ENCODE results near the gene TAF6L.
"Not testable (repeated sequence)": the region's sequence is repeated elsewhere in the genome, so short reads cannot be mapped to it uniquely, and the experiment has no call there.

TAF6L gene, protein sequence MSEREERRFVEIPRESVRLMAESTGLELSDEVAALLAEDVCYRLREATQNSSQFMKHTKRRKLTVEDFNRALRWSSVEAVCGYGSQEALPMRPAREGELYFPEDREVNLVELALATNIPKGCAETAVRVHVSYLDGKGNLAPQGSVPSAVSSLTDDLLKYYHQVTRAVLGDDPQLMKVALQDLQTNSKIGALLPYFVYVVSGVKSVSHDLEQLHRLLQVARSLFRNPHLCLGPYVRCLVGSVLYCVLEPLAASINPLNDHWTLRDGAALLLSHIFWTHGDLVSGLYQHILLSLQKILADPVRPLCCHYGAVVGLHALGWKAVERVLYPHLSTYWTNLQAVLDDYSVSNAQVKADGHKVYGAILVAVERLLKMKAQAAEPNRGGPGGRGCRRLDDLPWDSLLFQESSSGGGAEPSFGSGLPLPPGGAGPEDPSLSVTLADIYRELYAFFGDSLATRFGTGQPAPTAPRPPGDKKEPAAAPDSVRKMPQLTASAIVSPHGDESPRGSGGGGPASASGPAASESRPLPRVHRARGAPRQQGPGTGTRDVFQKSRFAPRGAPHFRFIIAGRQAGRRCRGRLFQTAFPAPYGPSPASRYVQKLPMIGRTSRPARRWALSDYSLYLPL

DNA sequence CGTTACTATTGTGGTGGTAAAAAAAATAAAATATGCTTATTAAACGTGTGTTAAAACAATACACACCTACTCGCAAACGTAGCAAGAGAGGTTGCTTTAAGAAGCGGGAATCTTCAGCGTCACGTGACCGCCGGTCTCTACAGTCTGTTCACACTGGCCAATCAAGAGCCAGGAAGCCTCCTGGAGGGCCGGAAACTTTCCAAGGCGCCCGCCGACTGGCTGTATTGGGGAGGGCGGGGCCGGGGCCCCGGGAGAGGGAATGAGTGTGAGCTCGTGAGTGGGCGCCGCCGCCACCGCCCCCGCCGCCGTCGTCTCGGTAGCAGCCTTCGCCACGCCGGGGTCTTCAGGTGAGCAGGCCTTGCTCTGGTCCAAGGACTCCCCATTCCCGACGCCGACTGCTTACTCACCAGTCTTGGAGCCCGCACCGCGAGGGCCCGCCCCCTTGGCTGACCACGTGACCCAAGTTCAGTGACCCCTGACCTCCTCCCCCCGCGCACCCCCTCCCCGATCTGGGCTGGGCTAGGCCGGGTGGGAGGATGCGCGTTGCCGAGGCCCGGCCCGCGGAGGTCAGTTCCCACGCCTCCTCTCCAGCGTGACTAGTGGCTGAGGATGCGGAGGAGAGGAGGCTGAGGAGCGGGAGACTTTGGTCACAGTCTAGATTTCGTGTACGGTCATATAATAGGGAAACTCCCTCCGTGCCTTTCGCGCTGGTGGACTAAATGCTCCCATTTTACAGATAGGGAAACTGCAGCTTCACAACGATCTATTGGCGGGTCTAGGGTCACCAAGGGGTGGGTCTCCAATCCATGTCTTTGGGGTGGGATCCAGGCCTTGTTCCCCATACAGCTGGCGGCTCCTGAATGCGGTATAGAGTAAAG is at the start of gene TAF6L:
Gene TAF6L, plus strand, starts transcription at position 253 of the 878 bp plus-strand sequence. CDS start 4,388 bp downstream, outside the sequence.
- DNase-seq: peak; percentile 91

DNA sequence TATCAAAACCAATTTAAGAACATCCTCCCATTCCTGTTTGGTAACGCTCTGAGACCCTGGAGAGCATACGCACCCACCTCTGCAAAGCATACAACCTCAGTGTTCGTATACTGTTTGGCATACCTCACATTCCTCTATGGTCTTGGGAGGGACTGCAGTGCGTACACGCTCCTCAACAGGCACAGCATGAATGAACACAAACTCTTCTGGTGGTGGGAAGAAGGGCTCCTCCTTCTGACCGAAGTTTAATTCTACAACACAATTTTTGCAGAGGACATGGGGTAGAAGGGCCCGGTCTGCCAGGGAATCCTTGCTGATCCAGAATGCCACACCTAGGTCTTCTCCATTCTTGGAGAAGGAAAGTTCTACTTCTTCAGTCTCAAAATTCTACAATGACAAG is 49.2 kb upstream of the TAF6L start:
- no peak for DNase-seq

DNA sequence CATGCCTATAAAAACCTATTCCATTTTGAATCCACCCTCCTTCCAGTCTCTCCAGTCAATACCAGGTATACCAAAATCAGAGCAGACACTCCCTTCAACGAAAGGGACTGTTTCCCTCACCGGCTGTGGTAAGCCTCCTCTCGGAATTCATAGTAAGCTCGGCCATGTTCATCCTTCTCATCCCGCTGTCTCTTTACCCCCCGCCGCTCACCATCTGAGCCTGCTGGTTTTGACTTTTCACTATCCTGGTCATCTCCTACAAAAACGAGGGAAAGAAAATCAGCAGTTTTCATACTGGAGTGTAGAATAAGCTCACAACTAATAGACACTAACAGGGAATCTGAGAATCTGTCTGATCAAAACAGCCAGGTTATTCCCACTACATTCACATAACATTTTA is 47.0 kb upstream of the TAF6L start:
- DNase-seq: no peak

DNA sequence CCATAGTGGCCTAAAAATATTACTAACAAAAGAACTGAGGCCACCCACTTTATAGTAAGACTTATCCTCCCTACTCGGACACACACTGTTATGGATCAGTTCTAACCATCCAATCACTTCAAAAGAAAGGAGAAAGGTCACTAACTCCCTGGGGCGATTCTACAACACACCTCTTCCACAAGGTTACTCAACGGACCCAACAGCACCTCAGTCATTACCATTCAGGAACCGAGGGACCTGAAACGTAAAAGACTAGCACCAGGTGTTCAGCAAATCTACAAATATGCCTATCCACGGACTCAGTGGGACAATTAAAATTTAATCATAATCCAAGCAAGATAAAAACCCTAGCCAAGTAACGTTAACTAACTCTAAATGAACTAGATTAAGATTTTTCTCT is 45.5 kb upstream of the TAF6L start:
- DNase-seq: no peak

DNA sequence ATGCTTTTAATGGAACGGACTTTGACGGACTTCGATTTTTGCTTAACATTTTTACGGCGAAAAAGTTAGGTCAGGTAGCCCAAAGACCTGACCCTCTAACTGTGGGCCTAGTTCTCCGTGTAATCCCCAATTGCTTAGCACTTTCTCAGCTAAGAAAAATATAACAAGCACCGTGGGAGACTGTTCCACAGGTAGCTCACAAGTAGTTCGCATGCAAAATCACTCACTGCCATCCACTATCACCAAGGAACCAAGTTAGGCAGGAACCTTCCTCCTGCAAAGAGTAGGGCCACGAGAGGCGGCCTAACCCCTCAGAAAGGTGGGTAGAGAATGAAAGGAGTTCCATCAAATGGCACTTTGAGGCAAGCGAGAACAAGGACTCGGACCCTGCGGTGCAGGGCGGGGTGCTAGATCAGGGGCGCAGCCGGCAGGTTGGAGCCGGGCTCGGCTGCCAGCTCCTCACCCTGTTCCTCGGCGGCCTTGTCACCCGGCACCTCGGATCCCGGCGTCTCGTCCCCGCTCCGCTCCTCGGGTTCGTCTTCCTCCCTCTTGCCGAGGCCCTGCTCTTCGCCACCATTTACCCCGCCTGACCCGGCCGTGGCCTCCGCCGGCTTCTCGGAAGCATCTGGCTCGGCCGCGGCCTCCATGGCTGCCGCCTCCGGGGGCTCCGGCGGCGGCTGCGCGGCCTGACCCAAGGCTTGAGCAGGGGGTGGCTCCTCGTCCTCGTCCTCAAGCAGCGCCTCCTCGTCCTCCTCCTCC is 44.9 kb upstream of the TAF6L start:
- no peak for DNase-seq

DNA sequence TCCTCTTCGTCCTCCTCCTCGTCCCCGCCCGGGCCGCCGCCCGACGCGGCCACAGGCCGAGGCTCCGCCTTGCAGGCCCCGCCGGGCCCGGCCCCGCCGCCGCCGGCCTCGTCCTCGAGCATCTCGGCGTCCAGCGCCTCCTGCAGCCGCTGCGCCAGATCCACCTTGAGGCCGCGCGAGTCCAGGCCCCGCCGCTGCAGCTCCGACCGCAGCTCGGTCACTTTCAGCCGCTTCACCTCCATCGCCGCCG is 44.4 kb upstream of the TAF6L start:
- no peak for DNase-seq

DNA sequence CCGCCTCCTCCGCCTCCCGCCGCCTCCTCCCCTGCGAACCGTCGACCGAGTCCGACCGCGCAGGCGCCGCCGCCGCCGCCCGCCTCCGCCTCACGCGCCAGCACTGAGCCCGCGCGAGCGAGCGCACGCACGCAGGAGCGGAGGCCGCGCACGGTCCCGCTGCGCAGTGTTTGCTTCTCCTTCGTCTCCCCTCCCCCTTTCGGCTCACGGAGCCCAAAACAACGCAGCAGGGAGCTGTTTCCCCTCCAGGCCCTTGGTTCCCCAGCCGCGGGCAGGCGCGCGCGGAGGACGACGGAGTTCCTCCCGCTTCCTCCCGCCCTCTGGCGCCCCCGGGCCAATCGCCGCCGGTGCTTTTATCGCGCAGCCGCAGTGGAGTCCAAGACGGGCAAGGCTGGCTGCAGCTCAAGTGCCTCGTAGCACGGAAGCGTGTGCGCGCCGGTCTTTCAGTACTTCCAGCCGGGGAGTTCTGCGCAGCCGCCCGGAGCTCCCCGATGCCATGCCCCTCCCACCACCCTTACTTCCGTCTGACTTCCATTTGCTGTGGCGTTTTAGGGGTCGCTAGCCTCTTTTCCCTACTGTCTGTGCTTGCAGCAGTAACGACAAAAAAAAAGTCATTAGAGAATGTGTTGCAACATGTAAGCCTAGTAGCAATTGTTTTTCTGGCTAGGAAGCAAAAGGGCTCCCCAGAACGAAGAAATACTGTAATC is 43.9 kb upstream of the TAF6L start, which contains the start of gene HNRNPUL2:
Gene HNRNPUL2, minus strand, starts transcription at position 293 of the 707 bp plus-strand sequence. CDS start 301 bp downstream, outside the sequence.
- DNase-seq: peak; percentile 94

DNA sequence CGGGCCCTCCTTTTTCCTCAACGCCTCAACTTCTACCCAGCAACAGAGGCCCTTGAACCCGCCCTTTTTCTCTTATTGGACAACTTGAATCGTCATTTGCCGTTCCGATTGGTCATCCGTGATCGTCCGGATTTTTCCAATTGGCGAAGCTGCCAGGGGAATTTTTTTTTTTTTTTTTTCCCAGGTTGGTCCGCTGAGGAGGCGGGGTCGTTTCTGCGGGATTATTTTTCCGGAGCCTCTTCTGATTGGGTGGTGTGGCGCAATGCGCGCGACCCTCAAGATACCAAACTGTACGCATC is 43.4 kb upstream of the TAF6L start:
- DNase-seq: peak; percentile 91

DNA sequence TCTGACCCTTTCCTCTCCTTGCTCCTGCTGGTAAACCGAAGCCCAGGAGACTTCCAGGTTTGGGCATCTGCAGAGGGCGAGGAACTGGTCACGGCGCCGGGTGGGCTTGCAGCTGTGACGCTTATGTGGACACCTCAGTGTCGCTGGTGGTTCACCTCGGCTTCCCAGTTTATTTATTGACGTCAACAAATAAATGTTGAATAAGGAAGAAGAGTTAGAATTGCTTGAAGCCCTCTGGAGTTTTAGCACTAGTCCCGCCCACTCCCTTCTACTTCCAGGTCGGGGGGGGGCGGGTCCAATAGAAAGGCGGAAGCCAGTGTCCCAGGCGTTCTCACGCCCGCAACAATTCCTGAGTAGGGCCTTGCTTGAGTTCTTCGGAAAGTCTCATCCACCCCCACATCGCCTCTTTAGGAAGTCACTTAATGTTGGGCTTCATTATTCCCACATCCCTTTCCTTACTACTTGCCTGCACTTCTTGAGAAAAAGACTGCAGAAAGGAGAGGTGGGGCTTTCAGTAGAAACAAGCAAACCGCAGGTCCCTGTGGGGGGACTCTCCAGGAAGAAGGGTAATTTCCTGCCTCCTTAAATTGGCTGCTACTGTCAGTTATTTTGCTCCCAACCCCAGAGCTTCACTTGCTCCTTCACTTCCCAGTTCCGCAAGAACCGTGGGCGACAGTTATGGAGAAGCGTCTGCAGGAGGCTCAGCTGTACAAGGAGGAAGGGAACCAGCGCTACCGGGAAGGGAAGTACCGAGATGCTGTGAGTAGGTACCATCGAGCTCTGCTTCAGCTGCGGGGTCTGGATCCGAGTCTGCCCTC is 42.8 kb upstream of the TAF6L start, which contains the start of gene TTC9C:
Gene TTC9C, plus strand, starts transcription at position 316 of the 818 bp plus-strand sequence. Its CDS starts 363 bp downstream, at position 679.
- peak; percentile 45 for DNase-seq

DNA sequence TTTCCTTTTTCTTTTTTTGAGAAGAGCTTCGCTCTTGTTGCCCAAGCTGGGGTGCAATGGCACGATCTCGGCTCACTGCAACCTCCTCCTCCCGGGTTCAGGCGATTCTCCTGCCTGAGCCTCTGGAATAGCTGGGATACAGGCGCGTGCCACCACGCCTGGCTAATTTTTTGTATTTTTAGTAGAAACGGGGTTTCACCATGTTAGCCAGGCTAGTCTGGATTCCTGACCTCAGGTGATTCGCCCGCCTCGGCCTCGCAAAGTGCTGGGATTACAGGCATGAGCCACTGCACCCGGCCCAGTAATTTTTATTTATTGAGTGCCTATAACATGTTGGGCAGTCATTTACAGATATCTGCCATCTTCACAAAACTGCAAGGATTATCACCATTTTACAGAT is 41.1 kb upstream of the TAF6L start:
- not testable (repeated sequence) for DNase-seq

DNA sequence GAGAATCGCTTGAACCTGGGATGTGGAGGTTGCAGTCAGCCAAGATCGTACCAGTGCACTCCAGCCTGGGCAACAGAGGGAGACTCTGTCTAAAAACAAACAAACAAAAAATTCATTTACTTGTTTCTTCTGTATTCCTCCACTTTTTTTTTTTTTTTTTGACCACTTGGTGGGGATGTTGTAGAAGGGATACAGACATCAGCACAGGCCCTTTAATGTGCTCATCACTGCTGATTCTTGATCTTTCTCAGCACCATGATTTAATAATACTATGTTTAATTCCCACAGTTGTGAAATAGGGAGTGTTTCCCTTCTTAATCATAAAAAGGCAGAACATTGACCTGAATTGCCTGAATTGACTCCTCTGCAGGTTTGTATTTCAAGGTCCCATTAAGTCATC is 38.4 kb upstream of the TAF6L start:
- DNase-seq: no peak

DNA sequence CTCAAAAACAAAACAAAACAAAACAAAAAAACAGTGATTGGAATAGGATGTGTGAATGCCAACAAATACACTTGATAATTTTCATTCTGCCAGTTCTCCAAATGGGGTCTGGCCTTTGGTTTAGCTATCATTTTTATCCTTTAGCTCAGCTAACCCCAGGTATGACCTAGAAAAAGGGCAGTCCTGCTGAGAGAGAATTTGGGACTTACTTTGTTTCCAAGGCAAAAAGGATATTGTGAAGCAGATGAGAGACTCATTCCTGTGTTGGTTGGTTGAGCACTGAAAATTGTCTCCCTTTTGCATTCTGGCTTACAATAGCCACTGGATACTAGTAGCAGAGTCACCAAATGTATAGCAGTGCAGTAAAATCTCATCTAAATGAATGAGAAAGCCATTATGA is 34.0 kb upstream of the TAF6L start:
- no peak for DNase-seq

DNA sequence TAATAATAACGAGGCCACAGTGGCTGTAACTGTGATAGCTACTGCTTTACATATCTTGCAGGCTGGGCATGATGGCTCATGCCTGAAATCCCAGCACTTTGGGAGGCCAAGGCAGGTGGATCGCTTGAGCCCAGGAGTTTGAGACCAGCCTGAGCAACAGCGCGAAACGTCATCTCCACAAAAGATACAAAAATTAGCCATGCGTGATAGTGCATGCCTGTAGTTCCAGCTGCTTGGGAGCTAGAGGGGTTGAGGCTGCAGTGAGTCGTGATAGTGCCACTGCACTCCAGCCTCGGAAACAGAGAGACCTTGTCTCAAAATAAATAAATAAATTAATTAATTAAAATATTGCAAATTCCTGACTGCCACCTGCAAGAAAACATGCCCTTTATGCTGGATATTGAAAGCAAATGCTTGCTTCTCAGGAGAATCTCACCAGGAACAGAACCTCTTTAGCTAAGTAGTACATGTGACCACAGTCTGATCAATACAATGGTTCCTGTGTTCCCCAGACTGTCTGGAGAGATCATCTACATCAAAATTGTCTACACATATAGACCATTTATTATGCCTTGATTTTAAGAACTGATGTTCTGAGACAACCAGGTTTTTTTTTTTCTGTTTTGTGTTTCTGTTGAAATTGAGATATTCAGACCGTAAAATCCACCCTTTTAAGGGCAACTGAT is 23.6 kb upstream of the TAF6L start:
- DNase-seq: no peak

DNA sequence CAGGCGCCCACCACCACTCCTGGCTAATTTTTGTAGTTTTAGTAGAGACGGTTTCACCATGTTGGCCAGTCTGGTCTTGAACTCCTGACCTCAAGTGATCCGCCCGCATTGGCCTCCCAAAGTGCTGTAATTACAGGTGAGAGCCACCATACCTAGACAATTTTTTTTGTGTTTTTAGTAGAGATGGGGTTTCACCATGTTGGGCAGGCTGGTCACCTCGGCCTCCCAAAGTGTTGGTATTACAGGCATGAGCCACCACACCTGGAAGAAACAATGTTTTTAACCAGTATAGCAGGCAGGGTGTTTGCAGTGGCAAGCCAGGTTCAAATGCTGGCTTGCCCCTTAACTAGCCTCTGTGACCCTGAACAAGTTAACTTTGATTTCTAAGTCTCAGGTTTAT is 21.3 kb upstream of the TAF6L start:
- not testable (repeated sequence) for DNase-seq

DNA sequence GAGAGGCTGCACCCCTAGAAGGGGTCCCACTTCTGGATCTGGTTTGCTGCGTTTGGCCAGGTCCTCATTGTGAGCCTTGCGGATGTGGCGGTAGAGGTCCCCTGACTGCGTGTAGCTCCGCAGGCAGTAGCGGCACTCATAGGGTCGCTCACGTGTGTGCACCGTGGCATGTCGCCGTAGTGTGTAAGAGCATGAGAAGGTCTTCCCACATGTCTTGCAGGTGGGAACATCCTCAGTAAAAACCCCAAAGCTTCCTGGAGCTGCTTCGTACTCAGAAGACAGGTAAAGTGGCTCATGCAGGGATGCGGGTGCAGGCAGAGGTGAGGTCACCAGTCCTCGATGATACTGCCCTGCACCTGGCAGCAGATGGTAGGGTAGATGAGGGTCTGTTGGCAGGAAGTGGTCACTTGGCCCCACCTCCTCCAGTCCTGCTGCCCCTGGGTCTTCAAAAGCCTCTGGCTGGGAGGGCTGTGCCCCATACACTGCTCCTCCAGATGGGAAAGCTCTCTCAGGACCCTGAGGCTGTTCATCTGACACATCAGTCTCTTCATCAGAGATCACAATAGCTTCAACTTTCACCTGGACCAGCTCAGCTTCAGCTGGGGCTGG is 18.9 kb upstream of the TAF6L start:
- no peak for DNase-seq

DNA sequence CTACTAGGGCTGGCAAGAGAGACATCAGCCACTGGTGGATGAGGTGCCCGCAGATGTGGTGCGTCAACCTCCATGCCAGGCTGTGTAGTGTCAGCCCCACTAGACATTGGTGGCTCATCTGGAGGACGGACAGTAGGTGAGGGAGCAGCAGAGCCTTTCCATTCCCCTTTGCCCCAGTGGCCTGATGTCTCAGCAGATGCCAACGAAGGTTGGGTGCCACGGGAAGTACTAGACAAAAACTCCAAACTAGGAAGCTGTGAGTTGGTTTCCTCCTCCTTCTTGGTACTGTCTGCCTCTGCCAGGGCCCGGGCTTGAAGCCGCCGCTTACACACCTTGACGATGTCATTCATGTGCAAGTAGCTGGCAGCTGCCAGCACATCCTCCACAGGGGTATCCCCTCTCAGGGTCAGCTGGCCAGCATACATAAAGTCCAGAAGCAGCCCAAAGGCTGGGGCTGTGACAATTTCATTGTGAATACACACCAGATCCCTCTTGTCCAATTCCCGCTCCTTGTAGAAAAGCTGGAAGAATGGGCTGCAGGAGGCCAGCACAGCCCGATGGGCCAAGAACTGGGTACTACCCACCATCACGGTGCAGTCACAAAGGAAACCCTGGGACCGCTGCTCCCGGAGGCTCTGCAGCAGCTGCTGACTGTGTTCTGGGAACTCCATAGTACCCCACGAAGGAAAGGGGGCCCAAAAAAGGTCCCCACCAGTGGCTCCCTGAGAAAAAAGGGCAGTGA is 18.0 kb upstream of the TAF6L start:
- no peak for DNase-seq

DNA sequence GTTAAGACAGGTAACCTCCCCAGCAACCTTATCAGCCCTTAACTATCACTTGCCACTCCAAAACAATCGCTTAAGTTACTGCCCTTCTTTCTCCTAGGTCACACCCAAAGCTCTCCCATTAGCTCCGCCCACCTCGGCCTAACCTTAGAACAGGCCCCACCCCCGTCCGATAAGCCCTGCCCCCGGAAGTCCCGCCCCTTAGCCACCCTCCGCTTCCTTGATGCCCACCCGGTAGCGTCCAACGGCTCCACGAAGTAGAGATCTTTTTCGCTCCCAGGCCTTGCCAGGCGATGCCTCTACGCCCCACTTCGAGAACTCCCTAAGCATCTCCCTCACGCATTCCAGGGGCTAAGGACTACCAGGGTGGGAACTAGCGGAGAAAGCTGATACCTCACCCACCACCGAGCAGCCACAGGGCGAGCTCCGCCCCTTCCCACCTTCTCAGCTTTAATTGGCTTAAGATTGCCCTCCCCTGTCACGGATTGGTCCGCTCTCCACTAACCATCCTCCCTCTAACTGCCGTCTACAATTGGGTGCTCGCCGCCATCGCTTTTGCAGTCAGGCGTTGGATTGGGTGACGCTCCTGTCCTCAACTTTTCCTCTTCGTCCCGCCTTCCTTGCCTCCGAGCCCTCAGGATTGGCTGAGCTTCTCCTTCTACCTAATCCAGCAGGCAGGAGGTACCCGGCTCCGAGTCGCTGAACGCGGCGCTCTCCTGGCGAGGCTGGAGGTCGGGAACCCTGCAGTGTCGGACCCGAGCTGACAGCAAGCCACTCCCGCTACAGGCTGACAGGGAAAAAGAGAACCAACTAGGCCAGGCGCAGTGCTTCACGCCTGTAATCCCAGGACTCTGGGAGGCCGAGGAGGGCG is 17.2 kb upstream of the TAF6L start, which contains the start of gene ZBTB3:
Gene ZBTB3, minus strand, starts transcription at position 425 of the 868 bp plus-strand sequence. CDS start 496 bp downstream, outside the sequence.
- peak; percentile 98 for DNase-seq

DNA sequence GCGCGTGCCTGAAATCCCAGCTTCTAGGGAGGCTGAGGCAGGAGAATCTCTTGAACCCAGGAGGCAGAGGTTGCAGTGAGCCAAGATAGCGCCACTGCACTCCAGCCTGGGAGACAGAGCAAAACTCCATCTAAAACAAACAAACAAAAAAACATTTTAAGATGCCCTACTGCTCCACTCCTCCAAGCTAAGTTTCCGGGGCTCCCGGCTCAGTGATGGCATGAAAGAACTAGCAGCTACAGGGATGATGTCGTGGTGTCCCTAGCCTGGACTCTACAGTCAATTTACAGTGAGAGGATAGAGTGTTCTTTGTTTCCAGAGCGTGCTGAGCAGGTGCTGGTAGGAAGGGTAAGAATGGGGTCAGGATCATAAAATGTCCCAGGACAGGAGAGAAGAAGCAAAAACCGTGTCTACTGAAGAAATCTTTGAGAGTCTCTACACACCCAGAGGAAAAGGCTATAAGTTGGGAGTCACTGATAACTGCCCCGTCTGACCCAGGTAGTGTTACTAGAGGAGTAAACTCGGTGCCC is 16.0 kb upstream of the TAF6L start:
- DNase-seq: no peak

All from DMS 273 treated with DMSO at 0.1 percent for 48 hours (cell line).